A673 (cell line): ENCODE results near the gene SMKR1.

Experiments
- EZH2 ChIP-seq: fragments of 200-600 bp; sonication (generic); IDR thresholded peaks from 2 replicates; pipeline ENCODE4 v1.6.1; 2017; ENCODE audit warnings: borderline replicate concordance, low read depth, mild to moderate bottlenecking, mixed read lengths, antibody characterized with exemption, low read length; ENCODE audit not compliant: poor library complexity, severe bottlenecking
- TF ChIP-seq, protein P1 (sequence below): fragments of 300-800, 200-600 bp; sonication (generic); conservative IDR thresholded peaks from 2 replicates; pipeline ENCODE4 v1.5.1; 2017; ENCODE audit warnings: low read depth, mild to moderate bottlenecking, antibody characterized with exemption, low read length, moderate library complexity, mixed read lengths

GRCh38 chr7:129471402-129471827 lies 30.9 kb upstream of the SMKR1 start:
- TF ChIP-seq, protein P1, sequence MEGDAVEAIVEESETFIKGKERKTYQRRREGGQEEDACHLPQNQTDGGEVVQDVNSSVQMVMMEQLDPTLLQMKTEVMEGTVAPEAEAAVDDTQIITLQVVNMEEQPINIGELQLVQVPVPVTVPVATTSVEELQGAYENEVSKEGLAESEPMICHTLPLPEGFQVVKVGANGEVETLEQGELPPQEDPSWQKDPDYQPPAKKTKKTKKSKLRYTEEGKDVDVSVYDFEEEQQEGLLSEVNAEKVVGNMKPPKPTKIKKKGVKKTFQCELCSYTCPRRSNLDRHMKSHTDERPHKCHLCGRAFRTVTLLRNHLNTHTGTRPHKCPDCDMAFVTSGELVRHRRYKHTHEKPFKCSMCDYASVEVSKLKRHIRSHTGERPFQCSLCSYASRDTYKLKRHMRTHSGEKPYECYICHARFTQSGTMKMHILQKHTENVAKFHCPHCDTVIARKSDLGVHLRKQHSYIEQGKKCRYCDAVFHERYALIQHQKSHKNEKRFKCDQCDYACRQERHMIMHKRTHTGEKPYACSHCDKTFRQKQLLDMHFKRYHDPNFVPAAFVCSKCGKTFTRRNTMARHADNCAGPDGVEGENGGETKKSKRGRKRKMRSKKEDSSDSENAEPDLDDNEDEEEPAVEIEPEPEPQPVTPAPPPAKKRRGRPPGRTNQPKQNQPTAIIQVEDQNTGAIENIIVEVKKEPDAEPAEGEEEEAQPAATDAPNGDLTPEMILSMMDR: no peak
- no peak for TF ChIP-seq EZH2
